ENCODE results near the gene NPIPB6.

GRCh38 chr16:28310796-28311195 lies 52.5 kb downstream of the NPIPB6 start:
- TF ChIP-seq POLR2AphosphoS5 (IDR thresholded peaks at IDR 0.05; ENCODE audit: low read depth, low read length) (no peak), POLR2A (IDR thresholded peaks at IDR 0.05; ENCODE audit: low read depth, low read length) (no peak)

Measured in GM12892 (cell line).